HG03025 (cell line): Measurements from ENCODE around the gene PARVG.

Experiments
- ATAC-seq: cut with Tn5 transposase; IDR thresholded peaks from one replicate; pipeline ENCODE4 v1.9.1; 2021; ENCODE audit warnings: mild to moderate bottlenecking, moderate library complexity; ENCODE audit not compliant: unreplicated experiment, low FRiP score

Gene PARVG, protein sequence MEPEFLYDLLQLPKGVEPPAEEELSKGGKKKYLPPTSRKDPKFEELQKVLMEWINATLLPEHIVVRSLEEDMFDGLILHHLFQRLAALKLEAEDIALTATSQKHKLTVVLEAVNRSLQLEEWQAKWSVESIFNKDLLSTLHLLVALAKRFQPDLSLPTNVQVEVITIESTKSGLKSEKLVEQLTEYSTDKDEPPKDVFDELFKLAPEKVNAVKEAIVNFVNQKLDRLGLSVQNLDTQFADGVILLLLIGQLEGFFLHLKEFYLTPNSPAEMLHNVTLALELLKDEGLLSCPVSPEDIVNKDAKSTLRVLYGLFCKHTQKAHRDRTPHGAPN

DNA sequence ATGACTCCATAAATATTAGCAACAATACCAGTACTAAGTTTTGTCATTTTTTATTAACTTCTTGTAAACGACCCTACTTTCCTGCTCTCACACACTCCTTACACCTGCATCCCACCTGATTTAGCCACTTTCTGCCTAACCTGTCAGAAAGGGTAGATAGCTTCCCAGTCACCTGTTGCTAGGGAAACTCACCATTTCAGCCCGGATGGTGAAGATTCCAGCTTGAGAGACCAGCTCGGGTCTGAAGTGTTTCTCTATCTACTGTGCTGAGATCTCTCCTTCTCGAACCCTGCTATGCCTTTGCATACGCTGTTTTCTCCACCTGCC lies at the start of gene PARVG:
Gene PARVG, plus strand, starts transcription at position 220 of the 327 bp plus-strand sequence. CDS start 2,405 bp downstream, outside the sequence.
- ATAC-seq = no peak

DNA sequence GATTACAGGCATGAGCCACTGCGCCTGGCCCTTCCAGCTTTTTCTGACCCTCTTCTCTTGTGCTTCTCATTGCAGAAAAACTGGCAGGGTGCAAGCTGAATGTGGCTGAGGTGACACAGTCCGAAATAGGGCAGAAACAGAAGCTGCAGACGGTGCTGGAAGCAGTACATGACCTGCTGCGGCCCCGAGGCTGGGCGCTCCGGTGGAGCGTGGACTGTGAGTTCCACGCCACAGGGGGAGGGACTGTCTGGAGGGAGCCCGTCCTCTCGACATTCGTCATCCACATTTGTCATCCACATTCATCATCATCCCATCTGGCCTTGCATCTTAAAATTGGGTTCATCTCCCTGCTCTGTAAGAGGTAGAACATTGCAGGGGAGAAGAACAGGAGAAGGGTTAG lies 49.3 kb upstream of the PARVG start:
- ATAC-seq = no peak

DNA sequence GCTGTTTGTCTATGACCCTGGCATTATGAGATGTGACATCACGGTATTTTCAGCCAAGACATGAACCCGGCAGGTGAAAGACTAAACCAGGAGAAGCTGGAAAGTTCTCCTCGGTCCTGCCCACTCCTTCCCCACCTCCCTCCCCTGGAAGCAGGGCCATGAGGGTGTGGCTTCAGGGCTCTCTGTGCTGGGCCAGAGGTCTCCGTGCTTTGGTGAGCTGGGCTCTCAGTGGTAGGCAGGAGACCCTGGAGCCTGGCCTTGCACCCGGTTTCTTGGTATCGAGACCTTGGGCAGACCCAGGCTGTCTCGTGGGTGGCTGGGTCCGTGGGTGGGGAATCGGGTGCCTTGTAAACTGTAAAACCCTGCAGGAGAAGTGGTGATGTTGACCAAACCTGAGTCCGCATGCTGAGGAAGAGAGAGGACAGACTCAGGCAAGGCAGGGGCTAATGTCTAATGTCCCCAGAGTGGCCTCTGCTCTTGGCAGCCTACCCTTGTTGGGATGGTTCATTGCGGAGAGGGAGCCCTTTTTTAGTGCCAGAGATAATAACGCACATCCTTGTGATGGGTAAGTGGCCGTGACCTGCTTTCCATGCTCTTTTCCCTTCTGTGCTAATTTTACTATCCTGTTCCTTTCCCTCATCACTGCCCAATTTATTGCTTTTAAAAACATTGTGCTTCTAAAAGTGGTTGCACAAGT lies 48.6 kb upstream of the PARVG start:
- no peak for ATAC-seq

DNA sequence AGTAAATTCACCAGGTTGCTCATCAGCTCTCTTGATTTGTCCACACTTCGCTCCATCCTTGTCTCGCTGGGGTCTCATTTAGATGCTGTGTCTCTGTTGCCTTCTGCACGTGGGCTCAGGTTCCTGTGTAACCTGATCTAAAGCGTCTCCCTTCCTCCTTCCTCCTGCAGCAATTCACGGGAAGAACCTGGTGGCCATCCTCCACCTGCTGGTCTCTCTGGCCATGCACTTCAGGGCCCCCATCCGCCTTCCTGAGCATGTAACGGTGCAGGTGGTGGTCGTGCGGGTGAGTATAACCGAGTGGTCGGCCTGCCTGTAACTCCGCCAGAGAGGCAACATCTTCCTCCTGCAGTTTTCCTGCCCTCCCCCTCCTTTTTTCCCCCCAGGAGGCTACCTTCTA lies 48.0 kb upstream of the PARVG start:
- ATAC-seq = no peak

DNA sequence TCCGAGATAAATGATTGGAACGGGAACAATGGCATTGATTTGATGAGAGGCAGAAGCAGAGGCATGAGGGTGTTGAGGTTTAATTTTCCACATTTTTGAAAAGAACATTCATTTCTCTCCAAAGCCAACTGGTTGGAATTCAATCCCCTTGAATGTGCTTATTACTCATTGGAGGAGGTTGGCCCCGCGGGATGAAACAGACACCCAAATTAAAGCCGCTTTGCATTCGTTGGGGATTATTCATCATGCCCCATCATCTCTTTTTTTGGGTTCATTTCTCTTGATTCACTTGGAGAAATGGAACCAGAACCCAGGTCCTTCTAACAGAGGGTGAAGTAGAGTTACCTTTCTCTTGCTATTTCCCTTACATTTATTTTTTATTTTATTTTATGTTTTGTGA lies 47.6 kb upstream of the PARVG start:
- no peak for ATAC-seq

DNA sequence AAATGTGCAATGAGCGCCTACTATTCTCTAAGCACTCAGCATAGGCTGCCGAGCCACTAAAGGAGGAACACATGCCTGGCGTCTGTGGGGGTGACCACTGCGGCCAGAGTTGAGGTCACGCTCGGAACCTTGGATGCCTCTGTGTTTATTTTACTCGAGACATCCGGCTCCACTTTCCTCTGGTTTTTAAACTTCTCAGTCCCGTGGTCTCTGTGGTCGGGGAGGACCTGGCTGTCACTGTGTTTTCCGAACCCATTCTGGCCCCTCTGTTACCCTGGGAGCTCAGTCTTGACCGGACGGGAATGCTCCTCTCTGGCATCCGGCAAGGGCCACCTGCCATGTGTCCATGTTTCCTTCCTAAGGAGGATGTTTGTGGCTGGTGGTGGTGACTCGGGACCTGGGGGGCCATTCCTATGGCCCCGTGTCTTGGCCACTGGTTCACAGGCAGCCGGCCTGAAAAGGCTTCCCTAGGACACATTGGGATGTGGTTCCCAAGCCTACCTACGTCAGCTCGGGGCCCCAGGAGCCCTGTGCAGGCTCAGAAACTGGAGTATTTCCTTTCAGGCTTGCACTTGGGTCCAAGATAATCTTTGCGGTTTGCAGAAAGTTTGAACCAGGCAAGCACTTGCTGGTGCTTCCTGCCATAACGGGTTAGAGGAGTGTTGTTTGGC lies 46.7 kb upstream of the PARVG start:
- no peak for ATAC-seq

DNA sequence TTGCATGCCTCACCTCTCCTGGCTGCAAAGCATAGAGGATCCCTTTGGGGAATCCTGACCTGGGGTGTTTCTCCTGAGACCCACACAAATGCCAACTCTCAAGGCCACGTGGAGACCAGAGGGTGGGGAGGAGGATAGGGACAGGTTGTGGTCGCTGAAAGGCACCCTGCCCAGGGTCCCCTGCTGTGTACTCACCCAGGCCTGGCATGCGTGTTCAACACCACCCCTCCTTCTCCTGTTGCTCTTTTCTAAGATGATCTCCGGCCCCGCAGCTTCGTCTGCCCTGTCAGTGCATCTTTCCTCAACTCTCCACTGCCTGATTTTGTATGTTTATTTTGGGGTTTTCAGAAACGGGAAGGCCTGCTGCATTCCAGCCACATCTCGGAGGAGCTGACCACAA lies 44.6 kb upstream of the PARVG start:
- ATAC-seq = no peak

DNA sequence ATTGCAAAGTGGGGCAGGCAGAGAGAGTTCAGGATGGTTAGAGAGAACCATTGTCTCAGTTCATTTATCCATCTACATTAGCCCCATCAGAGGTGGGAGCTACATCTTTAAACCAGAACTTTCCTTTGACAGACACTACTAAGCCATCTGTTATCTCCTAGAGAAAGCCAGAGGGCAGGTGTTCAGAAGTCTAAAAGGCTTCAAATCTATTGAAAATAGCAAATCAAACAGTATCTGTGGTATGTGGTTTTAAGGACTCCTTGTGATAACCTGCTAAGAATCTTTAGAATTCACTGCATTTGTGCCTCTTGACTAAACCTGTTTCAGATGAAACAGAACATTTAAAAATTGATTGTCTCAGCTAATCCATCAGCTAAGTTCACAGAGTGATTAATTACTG lies 43.9 kb upstream of the PARVG start:
- no peak for ATAC-seq

DNA sequence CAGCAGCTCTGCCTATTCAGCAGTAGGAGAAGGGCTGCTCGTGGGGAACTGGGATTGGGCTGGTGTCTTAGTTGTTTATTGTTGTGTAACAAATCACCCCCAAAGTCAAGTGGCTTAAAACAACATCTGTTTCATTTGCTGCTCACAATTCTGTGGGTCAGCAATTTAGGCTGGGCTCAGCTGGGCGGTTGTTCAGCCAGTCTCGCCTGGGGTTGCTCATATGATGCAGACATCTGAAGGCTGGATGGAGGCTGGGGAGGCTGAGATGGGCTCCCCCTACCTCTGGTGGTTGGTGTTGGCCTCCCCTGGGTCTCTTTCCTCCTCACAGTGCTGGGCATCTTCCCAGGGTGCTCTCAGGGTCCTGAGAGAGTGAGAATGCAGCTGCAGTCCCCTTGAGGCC lies 43.3 kb upstream of the PARVG start:
- no peak for ATAC-seq

DNA sequence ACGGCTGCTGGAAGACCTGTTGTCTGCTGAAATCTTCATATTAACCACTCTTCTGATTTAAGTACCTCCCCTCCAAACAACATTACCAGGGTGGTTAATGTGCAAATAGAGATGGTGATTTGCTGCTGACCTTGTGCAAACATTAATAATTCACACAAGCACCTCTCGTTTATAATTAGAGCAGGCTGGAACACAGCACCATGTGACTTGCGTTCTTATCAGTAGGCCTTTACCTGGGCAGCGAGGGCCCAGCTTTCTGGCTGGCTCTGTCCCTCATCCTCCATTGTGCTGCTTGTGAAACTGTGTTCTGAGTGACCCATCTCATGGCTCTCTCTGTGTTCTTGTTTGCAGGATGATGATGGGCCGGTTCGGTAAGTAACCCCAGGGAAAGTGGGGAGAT lies 41.0 kb upstream of the PARVG start:
- ATAC-seq = no peak

DNA sequence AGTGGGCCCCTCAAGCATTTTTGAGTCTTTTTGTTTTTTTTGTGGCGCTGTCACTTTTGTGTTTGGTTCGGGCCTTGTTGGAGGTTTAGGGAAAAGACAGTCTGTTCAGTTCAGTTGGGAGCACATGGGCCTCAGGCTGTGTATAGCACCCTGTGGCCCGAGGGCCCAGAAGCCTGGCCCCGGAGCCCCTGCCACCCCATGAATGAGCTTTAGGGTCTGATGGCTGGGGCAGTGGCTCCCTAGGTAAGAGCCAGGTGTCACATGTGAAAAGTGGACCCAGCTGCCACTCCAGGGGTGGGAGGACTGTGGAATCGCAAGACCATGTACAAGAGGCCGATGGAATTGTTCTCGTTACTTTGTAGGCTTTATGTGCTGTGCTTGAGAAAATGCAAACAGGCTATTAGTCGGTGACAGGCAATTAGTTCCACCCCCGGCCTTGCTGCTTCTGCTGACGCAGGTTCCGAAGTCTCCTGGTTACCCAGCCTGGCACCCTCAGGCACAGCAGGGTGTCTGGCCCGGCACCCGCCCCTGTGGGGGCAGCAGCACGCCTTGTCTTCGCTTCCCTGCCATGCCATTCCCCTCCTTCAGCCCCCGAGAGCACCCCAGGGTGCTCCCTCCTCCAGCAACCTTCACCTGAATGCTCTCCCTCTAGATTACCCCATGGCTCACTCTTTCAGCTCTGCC lies 38.2 kb upstream of the PARVG start:
- no peak for ATAC-seq

DNA sequence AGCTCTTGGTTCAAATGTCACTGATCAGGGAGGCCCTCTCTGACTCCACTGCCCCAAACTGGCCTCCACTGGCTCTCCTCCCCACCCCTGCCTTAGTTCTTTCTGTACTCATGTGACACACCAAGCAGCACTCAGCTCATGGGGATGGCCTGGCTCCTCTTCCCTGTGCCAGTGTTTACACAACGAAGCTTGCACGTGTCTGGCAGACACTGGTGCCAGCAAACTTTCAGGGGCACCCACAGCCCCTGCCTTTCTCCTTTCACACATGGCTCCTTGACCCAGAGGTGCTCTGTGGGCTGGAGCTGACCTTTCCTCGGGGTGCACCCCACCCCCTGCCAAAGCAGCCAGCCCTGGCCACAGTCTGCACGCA lies 37.6 kb upstream of the PARVG start:
- no peak for ATAC-seq

DNA sequence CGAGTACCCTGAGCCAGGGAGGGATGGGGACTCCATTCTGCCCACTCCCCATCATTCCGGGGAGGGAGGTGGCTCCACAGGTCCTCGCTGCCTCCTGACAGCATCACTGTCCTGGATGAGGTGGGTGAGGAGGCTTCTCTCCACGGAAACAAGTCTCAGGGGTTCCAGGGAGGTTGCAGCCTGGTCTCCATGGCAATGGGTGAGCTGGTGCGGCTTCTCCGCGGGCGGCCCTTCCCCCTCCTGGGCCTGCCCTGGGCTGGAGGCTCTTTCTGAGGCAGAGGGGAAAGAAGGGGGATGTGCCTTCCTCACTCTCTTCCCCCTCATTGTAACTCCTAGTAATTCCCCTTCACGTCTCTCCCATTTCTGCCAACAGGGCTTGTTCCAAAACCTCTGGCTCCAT lies 37.1 kb upstream of the PARVG start:
- ATAC-seq = no peak

DNA sequence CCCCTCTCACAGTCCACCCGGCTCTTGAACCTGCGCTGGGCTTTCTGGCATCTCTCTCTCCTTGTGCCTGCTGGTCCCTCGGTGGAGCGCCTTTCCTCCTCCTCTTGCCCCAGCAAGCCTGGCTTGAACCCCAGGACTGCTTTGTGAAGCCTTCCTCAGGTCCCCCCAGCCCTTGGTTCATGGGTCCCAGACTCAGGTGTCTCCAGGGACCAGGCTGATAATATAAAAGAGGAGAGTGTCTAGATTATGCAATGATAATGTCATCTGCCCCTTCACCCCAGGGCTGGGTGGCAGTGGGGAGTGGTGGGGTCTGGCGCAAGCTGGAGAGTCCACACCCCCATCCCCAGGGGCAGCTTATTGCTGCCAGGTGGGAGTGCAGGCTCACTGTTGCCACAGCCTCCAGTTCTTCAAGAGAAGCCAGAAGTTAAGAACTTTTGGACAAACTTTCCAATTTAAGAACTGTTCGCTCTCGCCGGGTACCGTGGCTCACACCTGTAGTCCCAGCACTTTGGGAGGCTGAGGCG lies 36.6 kb upstream of the PARVG start:
- no peak for ATAC-seq

DNA sequence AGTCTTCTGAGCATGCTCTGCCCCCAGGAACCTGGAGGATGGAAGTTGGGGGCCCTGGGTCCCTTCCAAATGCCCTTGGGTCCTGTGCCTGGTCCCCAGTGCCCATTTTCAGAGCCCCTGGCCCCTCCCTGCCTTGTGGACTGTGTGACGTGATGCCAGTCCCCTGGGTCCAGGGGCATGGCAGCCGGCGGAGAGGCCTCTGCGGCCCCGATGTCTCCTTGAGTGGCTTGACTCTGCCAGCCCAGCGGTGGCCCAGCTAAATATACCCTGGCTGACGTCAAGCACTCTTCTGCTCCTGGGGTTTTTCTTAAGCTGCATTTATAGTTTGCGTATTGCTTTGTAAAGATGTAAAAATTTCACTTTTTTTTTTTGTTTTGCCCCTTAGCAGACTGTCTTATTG lies 35.2 kb upstream of the PARVG start:
- ATAC-seq = no peak

DNA sequence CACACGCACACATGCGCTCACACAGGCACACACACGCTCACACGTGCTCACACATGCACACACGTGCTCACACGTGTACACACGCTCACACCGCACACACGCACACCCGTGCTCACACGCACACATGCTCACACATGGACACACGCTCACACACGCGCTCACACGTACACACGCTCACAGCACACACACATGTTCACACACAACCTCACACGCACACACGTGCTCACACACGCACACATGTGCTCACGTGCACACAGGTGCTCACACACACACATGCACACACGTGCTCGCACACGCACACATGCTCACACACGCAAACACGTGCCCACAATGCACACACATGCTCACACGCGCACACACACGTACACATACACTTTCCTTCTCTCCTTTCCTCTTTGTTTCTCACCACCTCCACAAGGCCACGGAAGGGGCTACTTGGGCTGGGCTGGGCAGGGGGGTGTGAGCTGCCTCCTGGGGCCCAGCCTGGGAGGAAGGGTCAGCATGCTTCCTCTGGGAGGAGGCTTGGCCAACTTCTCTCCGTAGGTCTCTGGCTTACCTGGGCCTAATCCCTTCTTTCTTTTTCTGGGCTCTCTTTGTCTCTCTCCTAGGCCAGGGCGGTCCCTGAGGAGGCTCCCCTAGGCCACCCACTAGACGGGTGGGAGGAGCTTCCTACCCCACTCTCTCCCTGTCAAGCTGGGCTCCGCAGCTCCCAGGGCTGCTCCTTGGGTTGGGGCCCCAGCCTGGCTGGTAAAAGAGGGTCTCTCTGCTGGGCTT lies 34.5 kb upstream of the PARVG start:
- ATAC-seq = no peak

DNA sequence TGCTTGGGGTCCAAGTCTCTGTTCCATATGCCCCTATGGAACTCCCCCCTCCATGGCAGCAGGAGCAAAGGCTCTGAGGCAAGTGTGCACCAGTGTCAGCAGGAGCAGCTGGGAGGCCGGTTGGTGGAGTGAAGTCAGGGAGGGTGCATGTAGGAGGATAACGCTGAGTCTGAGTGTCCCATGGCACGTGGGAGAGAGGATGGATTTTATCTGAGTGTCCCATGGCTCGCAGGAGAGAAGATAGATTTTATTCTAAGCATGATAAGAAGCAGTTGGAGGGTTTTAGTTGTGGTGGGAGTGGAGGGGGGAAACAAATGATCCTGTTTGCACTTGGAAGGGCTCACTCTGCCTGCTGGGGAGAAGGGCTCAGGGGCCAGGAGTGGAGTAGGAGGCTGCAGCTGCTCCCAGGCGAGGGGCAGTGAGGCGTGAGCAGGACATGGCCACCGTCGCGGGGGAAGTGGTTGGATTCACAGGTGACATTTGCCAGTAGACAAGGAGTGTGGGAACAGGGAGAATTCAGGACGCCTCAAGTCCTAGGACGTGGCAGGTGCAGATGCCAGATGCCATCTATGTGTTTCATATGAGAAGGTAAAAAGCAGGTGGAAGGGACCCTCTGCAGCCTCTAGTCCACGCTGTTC lies 33.6 kb upstream of the PARVG start:
- no peak for ATAC-seq

DNA sequence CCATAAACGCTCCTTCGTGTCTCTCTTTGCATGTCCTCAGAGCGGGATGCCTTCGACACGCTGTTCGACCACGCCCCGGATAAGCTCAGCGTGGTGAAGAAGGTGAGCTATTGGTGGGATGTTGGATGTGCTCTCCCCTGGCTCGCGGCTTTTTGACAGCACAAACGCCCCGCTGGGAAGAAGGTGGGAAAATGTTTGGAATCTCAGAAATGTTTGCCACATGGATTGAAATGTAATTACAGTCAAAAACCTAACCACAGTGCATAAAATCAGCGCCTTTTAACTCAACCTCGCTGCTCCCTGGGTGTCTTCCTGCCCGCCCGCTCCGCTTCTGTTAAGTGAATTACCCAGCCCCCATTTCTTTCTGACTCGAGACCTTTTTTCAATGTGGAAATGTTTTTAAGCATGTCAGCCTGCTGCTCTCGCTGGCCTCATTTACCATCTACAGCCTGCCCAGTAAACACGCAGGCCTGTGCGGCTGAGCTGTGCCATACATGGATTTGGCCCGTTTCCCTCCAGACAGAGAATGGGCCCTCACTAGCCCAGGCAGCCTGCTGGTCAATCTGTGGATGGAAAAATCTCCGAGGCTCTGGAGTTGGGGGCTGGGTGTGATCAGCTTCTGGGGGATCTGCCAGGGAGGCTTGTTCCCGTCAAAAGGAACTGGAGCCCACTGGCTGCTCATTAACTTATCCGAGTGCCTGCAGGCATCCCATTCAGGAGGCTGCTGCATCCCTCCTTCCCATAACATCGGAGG lies 32.7 kb upstream of the PARVG start:
- no peak for ATAC-seq

DNA sequence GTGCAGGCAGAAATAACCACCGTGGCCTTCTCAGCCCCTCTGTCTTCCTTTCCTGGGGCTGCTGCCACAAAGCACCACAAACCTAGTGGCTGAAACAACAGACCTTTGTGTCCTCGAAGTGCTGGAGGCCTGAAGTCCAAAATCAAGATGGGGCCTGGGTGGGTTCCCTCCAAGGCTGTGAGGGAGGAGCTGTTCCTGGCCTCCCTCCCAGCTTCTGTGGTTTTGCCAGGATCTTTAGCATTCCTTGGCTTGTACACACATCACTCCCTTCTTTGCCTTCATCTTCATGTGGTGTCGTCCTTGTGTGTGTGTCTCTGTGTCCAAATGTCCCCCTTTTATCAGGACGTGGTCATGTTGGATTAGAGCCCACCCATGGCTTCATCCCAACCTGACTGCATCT lies 29.0 kb upstream of the PARVG start:
- no peak for ATAC-seq
